22Rv1 (cell line): ENCODE results near the gene SLC35G1.

Experiments used
- CTCF ChIP-seq: fragments of 450-650 bp; IDR thresholded peaks from 2 replicates; pipeline ENCODE4 v1.5.1; 2017; ENCODE audit warnings: mild to moderate bottlenecking
- ZFX ChIP-seq: fragments of 450-650 bp; IDR thresholded peaks from 2 replicates; pipeline ENCODE4 v1.6.1; 2017; ENCODE audit warnings: antibody characterized with exemption, borderline replicate concordance

GRCh38 chr10:93941606-93942005, 47.8 kb downstream of the SLC35G1 start:
- TF ChIP-seq CTCF (no peak), ZFX (no peak)
